Activated T-helper 1 cell treated with Interleukin-2 at 50 U/mL for 16 hours (primary cell): Measurements from ENCODE around the gene ASPM.

ENCODE experiments used
- DNase-seq: peaks from one replicate; pipeline ENCODE4 v3.0.0-alpha.2; 2020; ENCODE audit warnings: low read depth

The ASPM gene

GRCh38 chr1:197146101-197147095 is at the start of gene ASPM:
ASPM (minus strand) TSS chr1:197146669; CDS start chr1:197146437, 232 bp downstream.
- DNase-seq: peak; percentile 87

- no peak for DNase-seq
These were observed 48.6 kb upstream of the ASPM start for GRCh38 chr1:197195100-197195499.

- no peak for DNase-seq
These were observed 37.7 kb upstream of the ASPM start for GRCh38 chr1:197184190-197184589.

- no peak for DNase-seq
These were observed 36.8 kb upstream of the ASPM start for GRCh38 chr1:197183195-197183748.

GRCh38 chr1:197182716-197183115 is 36.2 kb upstream of the ASPM start:
- DNase-seq: no peak

GRCh38 chr1:197181982-197182381 is 35.5 kb upstream of the ASPM start:
- no peak for DNase-seq

- DNase-seq: no peak
These were observed 33.9 kb upstream of the ASPM start for GRCh38 chr1:197180252-197180878.

- no peak for DNase-seq
These were observed 32.5 kb upstream of the ASPM start for GRCh38 chr1:197178998-197179397.

GRCh38 chr1:197174818-197175217 is 28.3 kb upstream of the ASPM start:
- no peak for DNase-seq

- DNase-seq: no peak
These were observed 27.4 kb upstream of the ASPM start for GRCh38 chr1:197173571-197174507.

- DNase-seq: no peak
These were observed 25.1 kb upstream of the ASPM start for GRCh38 chr1:197171531-197171930.

- DNase-seq: no peak
These were observed 24.1 kb upstream of the ASPM start for GRCh38 chr1:197170538-197170937.

- no peak for DNase-seq
These were observed 13.0 kb upstream of the ASPM start for GRCh38 chr1:197159461-197159860.

GRCh38 chr1:197156692-197157091 is 10.2 kb upstream of the ASPM start:
- DNase-seq: no peak

- no peak for DNase-seq
These were observed 6.2 kb upstream of the ASPM start for GRCh38 chr1:197152662-197153061.

- no peak for DNase-seq
These were observed 4.7 kb upstream of the ASPM start for GRCh38 chr1:197151185-197151584.

- no peak for DNase-seq
These were observed 4.0 kb upstream of the ASPM start for GRCh38 chr1:197150336-197151005.

GRCh38 chr1:197149340-197149739 is 2.9 kb upstream of the ASPM start:
- no peak for DNase-seq

GRCh38 chr1:197145446-197146024 is 934 bp downstream of the ASPM start:
- no peak for DNase-seq

GRCh38 chr1:197144570-197145325 is 1.7 kb downstream of the ASPM start:
- no peak for DNase-seq
